ENCODE data around the gene KNDC1. TPM values are rescaled to one million over a fixed set of nuclear protein-coding genes. Genes with fewer than 3 reads are reported as not detected.
"Not testable (repeated sequence)": the region's sequence is repeated elsewhere in the genome, so short reads cannot be mapped to it uniquely, and the experiment has no call there.

KNDC1 gene
- total RNA-seq, 3 donors from 2014 or later: 0.14 to 0.60 (median 0.32) TPM

GRCh38 chr10:133169173-133169947 lies 9.3 kb downstream of the KNDC1 start:
- DNase-seq (no peak), ATAC-seq (no peak)
- H3K4me1 ChIP-seq (ENCODE audit: low read depth): no peaks in the 10 kb centered on the region
- H3K9me3 ChIP-seq: no peaks in the 10 kb centered on the region
- H3K4me3 ChIP-seq: no peak overlapping the region
- no peak for TF ChIP-seq CTCF (IDR thresholded peaks at IDR 0.05)
- intact Hi-C loops (cut with DNase I, micrococcal nuclease): no loop called here
- H3K36me3 ChIP-seq (ENCODE audit: low read depth): no peaks in the 10 kb centered on the region

GRCh38 chr10:133170092-133170491 lies 10.1 kb downstream of the KNDC1 start:
- intact Hi-C loops (cut with DNase I, micrococcal nuclease): no loop called here
- TF ChIP-seq CTCF (IDR thresholded peaks at IDR 0.05): no peak
- ATAC-seq: no peak

GRCh38 chr10:133173860-133174640 lies 14.0 kb downstream of the KNDC1 start:
- no peak for DNase-seq

More at GRCh38 chr10:133170092-133170491, 10.1 kb downstream of the KNDC1 start:
- DNase-seq: no peak
- Histone ChIP-seq H3K4me1 (ENCODE audit: low read depth) (no peaks in the 10 kb centered on the region), H3K9me3 (no peaks in the 10 kb centered on the region), H3K4me3 (no peak overlapping the region), H3K36me3 (ENCODE audit: low read depth) (no peaks in the 10 kb centered on the region)

GRCh38 chr10:133174689-133175263 lies 14.8 kb downstream of the KNDC1 start:
- no peak for DNase-seq
- no peak overlapping the region for H3K4me3 ChIP-seq

More at GRCh38 chr10:133173860-133174640, 14.0 kb downstream of the KNDC1 start:
- no peaks in the 10 kb centered on the region for H3K9me3 ChIP-seq
- no peak for TF ChIP-seq CTCF (IDR thresholded peaks at IDR 0.05)
- ATAC-seq: no peak
- H3K4me3 ChIP-seq: no peak overlapping the region
- H3K36me3 ChIP-seq (ENCODE audit: low read depth): no peaks in the 10 kb centered on the region
- H3K4me1 ChIP-seq (ENCODE audit: low read depth): no peaks in the 10 kb centered on the region
- intact Hi-C loops (cut with DNase I, micrococcal nuclease): no loop called here

GRCh38 chr10:133175624-133176023 lies 15.6 kb downstream of the KNDC1 start:
- H3K36me3 ChIP-seq (ENCODE audit: low read depth); H3K4me1 ChIP-seq (ENCODE audit: low read depth); H3K9me3 ChIP-seq; H3K4me3 ChIP-seq; ATAC-seq; DNase-seq; intact Hi-C loops (cut with DNase I, micrococcal nuclease): not testable (repeated sequence)

More at GRCh38 chr10:133174689-133175263, 14.8 kb downstream of the KNDC1 start:
- TF ChIP-seq CTCF (IDR thresholded peaks at IDR 0.05): no peak
- intact Hi-C loops (cut with DNase I, micrococcal nuclease): no loop called here
- ATAC-seq: no peak
- Histone ChIP-seq H3K9me3 (no peaks in the 10 kb centered on the region), H3K4me1 (ENCODE audit: low read depth) (no peaks in the 10 kb centered on the region), H3K36me3 (ENCODE audit: low read depth) (no peaks in the 10 kb centered on the region)

GRCh38 chr10:133176546-133176945 lies 16.5 kb downstream of the KNDC1 start:
- TF ChIP-seq CTCF (IDR thresholded peaks at IDR 0.05): no peak
- no peak for DNase-seq

More at GRCh38 chr10:133176546-133176945, 16.5 kb downstream of the KNDC1 start:
- no peaks in the 10 kb centered on the region for H3K9me3 ChIP-seq
- intact Hi-C loops (cut with DNase I, micrococcal nuclease): no loop called here
- no peaks in the 10 kb centered on the region for H3K4me1 ChIP-seq (ENCODE audit: low read depth)
- no peak overlapping the region for H3K4me3 ChIP-seq
- no peaks in the 10 kb centered on the region for H3K36me3 ChIP-seq (ENCODE audit: low read depth)
- ATAC-seq: no peak

Data from mucosa of descending colon (tissue), 3 donors.